IMR-90 (cell line): ENCODE measurements around the gene TCN1. TPM values are rescaled to one million over a fixed set of nuclear protein-coding genes. Genes with fewer than 3 reads are reported as not detected.

ENCODE experiments used
- ATAC-seq: fragments of 200-7000 bp; cut with Tn5 transposase; 2 replicates; pipeline ENCODE4 v1.9.1; 2020; ENCODE audit warnings: low read depth, mild to moderate bottlenecking, moderate library complexity
- BruUV-seq: library from RNA; stranded (reverse); fragments of 400-500 nt; replicated peaks from 2 replicates; lab custom pipeline; 2021; lab: Mats Ljungman, UMichigan
- CTCF ChIA-PET: fragments of 300-600 bp; formaldehyde crosslinking; extraction: SDS; loops from one replicate; lab custom pipeline; 2021; ENCODE audit warnings: antibody characterized with exemption; lab: Yijun Ruan, JAX
- POLR2A ChIA-PET: fragments of 300-600 bp; sonication (Branson Sonifier 250); formaldehyde crosslinking; loops from one replicate; lab custom pipeline; 2022; ENCODE audit warnings: antibody characterized with exemption; ENCODE audit not compliant: unreplicated experiment; lab: Charles Lee
- DNase-seq: peaks from one replicate; pipeline ENCODE4 v3.0.0; 2013
- H2AFZ ChIP-seq: replicated peaks from 2 replicates; pipeline ENCODE3; 2013; ENCODE audit warnings: low read length, mild to moderate bottlenecking; ENCODE audit not compliant: poor library complexity
- H2AK5ac ChIP-seq: 2 replicates; pipeline ENCODE4 v1.6.1; 2013; ENCODE audit warnings: low read depth, low read length, inconsistent platforms
- H2AK9ac ChIP-seq: replicated peaks from 2 replicates; pipeline ENCODE3; 2013; ENCODE audit warnings: mild to moderate bottlenecking, low read depth, low read length, moderate library complexity; ENCODE audit not compliant: poor library complexity
- H2BK120ac ChIP-seq: 2 replicates; pipeline ENCODE4 v1.6.1; 2013; ENCODE audit warnings: low read depth, low read length, inconsistent platforms
- H2BK15ac ChIP-seq: 3 replicates; pipeline ENCODE4 v1.6.1; 2013; ENCODE audit warnings: low read depth, low read length, inconsistent platforms
- H2BK20ac ChIP-seq: 2 replicates; pipeline ENCODE4 v1.6.1; 2013; ENCODE audit warnings: low read depth, mild to moderate bottlenecking, inconsistent platforms, low read length, moderate library complexity
- H2BK5ac ChIP-seq: 2 replicates; pipeline ENCODE4 v1.6.1; 2013; ENCODE audit warnings: mild to moderate bottlenecking, low read depth, low read length, inconsistent platforms; ENCODE audit not compliant: poor library complexity, severe bottlenecking
- H3K14ac ChIP-seq: replicated peaks from 2 replicates; pipeline ENCODE4 v1.6.1; 2013; ENCODE audit warnings: low read depth, low read length, inconsistent platforms
- H3K18ac ChIP-seq: 2 replicates; pipeline ENCODE4 v1.6.1; 2013; ENCODE audit warnings: low read depth, low read length, control low read depth
- H3K23ac ChIP-seq: 2 replicates; pipeline ENCODE4 v1.6.1; 2013; ENCODE audit warnings: low read depth, low read length, inconsistent platforms
- H3K27ac ChIP-seq: 2 replicates; pipeline ENCODE4 v1.5.1; 2013; ENCODE audit warnings: mild to moderate bottlenecking, control low read depth, low read length; ENCODE audit not compliant: insufficient read depth
- H3K27me3 ChIP-seq: 2 replicates; pipeline ENCODE4 v1.6.1; 2013; ENCODE audit warnings: low read length; ENCODE audit not compliant: control insufficient read depth, insufficient read depth
- H3K36me3 ChIP-seq: 2 replicates; pipeline ENCODE4 v1.6.1; 2013; ENCODE audit warnings: low read length, mixed read lengths; ENCODE audit not compliant: control insufficient read depth, insufficient read depth
- H3K4ac ChIP-seq: 2 replicates; pipeline ENCODE4 v1.6.1; 2013; ENCODE audit warnings: low read depth, low read length, inconsistent platforms
- H3K4me1 ChIP-seq: 2 replicates; pipeline ENCODE4 v1.6.1; 2013; ENCODE audit warnings: low read length, mixed read lengths; ENCODE audit not compliant: control insufficient read depth, insufficient read depth
- H3K4me2 ChIP-seq: 2 replicates; pipeline ENCODE4 v1.6.1; 2013; ENCODE audit warnings: low read depth, mild to moderate bottlenecking, control low read depth, low read length, moderate library complexity
- H3K4me3 ChIP-seq: 2 replicates; pipeline ENCODE4 v1.5.1; 2013; ENCODE audit warnings: low read depth, mild to moderate bottlenecking, control low read depth, low read length, moderate library complexity; ENCODE audit not compliant: insufficient read depth
- H3K56ac ChIP-seq: 2 replicates; pipeline ENCODE4 v1.6.1; 2013; ENCODE audit warnings: low read length, inconsistent platforms; ENCODE audit not compliant: insufficient read depth; ENCODE audit errors: extremely low read depth
- H3K79me1 ChIP-seq, 2 experiments: 2 replicates each; pipeline ENCODE4 v1.6.1; 2013; ENCODE audit warnings: low read length in 2 of 2, inconsistent platforms in 1 of 2, low read depth in 1 of 2
- H3K9ac ChIP-seq: 2 replicates; pipeline ENCODE4 v1.6.1; 2013; ENCODE audit warnings: low read depth, low read length, control low read depth
- H3K9me1 ChIP-seq: 2 replicates; pipeline ENCODE4 v1.6.1; 2013; ENCODE audit warnings: low read length, inconsistent platforms; ENCODE audit not compliant: insufficient read depth
- H3K9me3 ChIP-seq: 2 replicates; pipeline ENCODE4 v1.6.1; 2013; ENCODE audit warnings: low read length; ENCODE audit not compliant: control insufficient read depth, insufficient read depth
- H4K20me1 ChIP-seq: 2 replicates; pipeline ENCODE4 v1.6.1; 2013; ENCODE audit warnings: low read length, inconsistent platforms; ENCODE audit not compliant: insufficient read depth
- H4K5ac ChIP-seq: 2 replicates; pipeline ENCODE4 v1.6.1; 2013; ENCODE audit warnings: mild to moderate bottlenecking, low read depth, low read length, control low read depth
- H4K8ac ChIP-seq, 2 experiments: 2 replicates each; pipeline ENCODE4 v1.6.1; 2013; ENCODE audit warnings: low read depth in 2 of 2, low read length in 2 of 2, control low read depth in 1 of 2, inconsistent platforms in 1 of 2
- H4K91ac ChIP-seq: 2 replicates; pipeline ENCODE4 v1.6.1; 2013; ENCODE audit warnings: low read depth, low read length, inconsistent platforms; ENCODE audit not compliant: insufficient read depth
- BHLHE40 ChIP-seq: fragments of 150-350 bp; IDR thresholded peaks from 2 replicates; pipeline ENCODE4 v1.6.1; 2016; ENCODE audit warnings: mild to moderate bottlenecking, low read depth, low read length
- CEBPB ChIP-seq: IDR thresholded peaks from 2 replicates; pipeline ENCODE4 v1.6.1; 2012; ENCODE audit warnings: low read depth, low read length, improper control_type of control experiment
- CHD1 ChIP-seq: IDR thresholded peaks from 2 replicates; pipeline ENCODE4 v1.6.1; 2012; ENCODE audit warnings: low read depth, low read length, improper control_type of control experiment
- FOS ChIP-seq: fragments of 150-350 bp; IDR thresholded peaks from 2 replicates; pipeline ENCODE4 v1.6.1; 2016; ENCODE audit warnings: low read depth, low read length
- MAFK ChIP-seq: IDR thresholded peaks from 2 replicates; pipeline ENCODE4 v1.6.1; 2012; ENCODE audit warnings: low read depth, low read length, improper control_type of control experiment
- MAZ ChIP-seq: IDR thresholded peaks from 2 replicates; pipeline ENCODE4 v1.6.1; 2012; ENCODE audit warnings: low read depth, mild to moderate bottlenecking, low read length, improper control_type of control experiment, moderate library complexity, borderline replicate concordance
- MXI1 ChIP-seq: IDR thresholded peaks from 2 replicates; pipeline ENCODE4 v1.6.1; 2012; ENCODE audit warnings: low read depth, mild to moderate bottlenecking, low read length, moderate library complexity, borderline replicate concordance
- NFE2L2 ChIP-seq: fragments of 150-350 bp; IDR thresholded peaks from 2 replicates; pipeline ENCODE4 v1.6.1; 2016; ENCODE audit warnings: low read depth, mild to moderate bottlenecking, low read length
- POLR2A ChIP-seq: IDR thresholded peaks from 2 replicates; pipeline ENCODE4 v1.6.1; 2012; ENCODE audit warnings: mild to moderate bottlenecking, low read depth, low read length
- RAD21 ChIP-seq: IDR thresholded peaks from 2 replicates; pipeline ENCODE4 v1.6.1; 2012; ENCODE audit warnings: low read length, improper control_type of control experiment
- RCOR1 ChIP-seq: IDR thresholded peaks from 2 replicates; pipeline ENCODE4 v1.6.1; 2012; ENCODE audit warnings: mild to moderate bottlenecking, low read length, improper control_type of control experiment; ENCODE audit not compliant: insufficient replicate concordance
- RFX5 ChIP-seq: IDR thresholded peaks from 2 replicates; pipeline ENCODE4 v1.8.0; 2012; ENCODE audit warnings: low read depth, mild to moderate bottlenecking, low read length, moderate library complexity
- SMC3 ChIP-seq: fragments of 150-350 bp; IDR thresholded peaks from 2 replicates; pipeline ENCODE4 v1.6.1; 2016; ENCODE audit warnings: low read depth, mild to moderate bottlenecking, antibody characterized with exemption, low read length, moderate library complexity
- dilution Hi-C: fragments of 300-500 bp; cut with HindIII; formaldehyde crosslinking; loops from one replicate; pipeline ENCODE4 v1.14.3; 2018; ENCODE audit warnings: low sequenced_read_pairs; ENCODE audit not compliant: unreplicated experiment
- in situ Hi-C: fragments of 300-500 bp; cut with MboI; formaldehyde crosslinking; loops from 3 replicates; pipeline ENCODE4 v1.14.3; 2019; ENCODE audit warnings: low sequenced_read_pairs, inconsistent platforms, mixed read lengths
- intact Hi-C: fragments of 100-400 bp; cut with micrococcal nuclease; formaldehyde crosslinking; loops from 2 replicates; pipeline ENCODE4 v1.10.0; 2022
- polyA plus RNA-seq, 3 experiments: library from polyadenylated mRNA; depleted of rRNA; stranded (reverse); fragments of >200 nt; gene quantifications; 2 replicates each; pipeline ENCODE4 v1.2.3, GENCODE V29; 2012; ENCODE audit warnings: low replicate concordance in 1 of 3
- total RNA-seq: library from RNA; depleted of rRNA; stranded (reverse); fragments of >200 nt; gene quantifications from 2 replicates; pipeline ENCODE4 v1.2.3, GENCODE V29; 2012
- TF ChIP-seq, protein P1 (sequence below): conservative IDR thresholded peaks from 2 replicates; pipeline ENCODE4 v1.5.1; 2012; ENCODE audit warnings: mild to moderate bottlenecking, low read depth, low read length, improper control_type of control experiment
- TF ChIP-seq, protein P2 (sequence below): fragments of 150-350 bp; IDR thresholded peaks from 2 replicates; pipeline ENCODE4 v1.6.1; 2016; ENCODE audit warnings: low read depth, mild to moderate bottlenecking, low read length, moderate library complexity, borderline replicate concordance
- TF ChIP-seq, protein P3 (sequence below): fragments of 150-350 bp; IDR thresholded peaks from 2 replicates; pipeline ENCODE4 v1.6.1; 2017; ENCODE audit warnings: mild to moderate bottlenecking, antibody characterized with exemption, low read length, low read depth

TCN1 gene
- total and polyA plus RNA-seq, 2 of the 4 experiments (the other 2 are of a cell fraction): not detected

DNA sequence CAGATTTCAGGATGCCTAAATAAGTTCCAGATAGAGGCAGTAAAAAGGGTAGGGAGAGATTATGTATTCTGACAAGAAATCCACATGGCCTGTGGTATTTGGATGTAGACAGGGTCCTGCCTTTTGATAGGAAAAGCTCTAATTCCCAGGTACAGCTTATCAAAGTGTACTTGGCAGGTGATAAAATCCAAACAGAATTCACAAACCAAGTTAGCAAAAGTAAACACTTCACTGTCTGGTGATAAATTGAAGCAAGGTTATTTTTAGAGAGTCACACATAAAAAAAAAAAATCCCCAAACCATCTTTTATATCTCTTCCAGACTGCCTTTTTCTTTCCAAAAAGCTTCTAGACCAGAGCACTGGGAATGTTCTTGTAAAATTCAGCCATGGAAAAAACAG lies 26.7 kb downstream of the TCN1 start:
- Histone ChIP-seq H4K5ac (no peak overlapping the region), H3K36me3 (no peaks in the 10 kb centered on the region), H3K18ac (no peak overlapping the region), H2AK5ac (no peak overlapping the region), H4K20me1 (no peaks in the 10 kb centered on the region), H2BK120ac (no peak overlapping the region), H3K4me3 (no peak overlapping the region), H3K27me3 (no peaks in the 10 kb centered on the region), H2BK20ac (no peak overlapping the region), H3K14ac (no peak overlapping the region), H3K9ac (no peak overlapping the region), H3K4me2 (no peak overlapping the region), H2AFZ (no peak overlapping the region), H3K79me1 (no peaks in the 10 kb centered on the region), H3K9me3 (no peaks in the 10 kb centered on the region), H3K4ac (no peak overlapping the region), H3K4me1 (no peaks in the 10 kb centered on the region), H4K91ac (no peak overlapping the region), H2BK5ac (no peak overlapping the region), H3K9me1 (no peaks in the 10 kb centered on the region), H4K8ac (no peak overlapping the region), H3K23ac (no peak overlapping the region), H2BK15ac (no peak overlapping the region), H3K27ac (no peak overlapping the region), H3K56ac (no peak overlapping the region), H2AK9ac (no peak overlapping the region)
- ChIA-PET CTCF (interaction anchor here (0.7 kb wide), 1 partner anchor 79 kb away, joined by 3 read pairs; no protein-coding TSS in a partner anchor), POLR2A (no interaction called here)
- no peak for DNase-seq
- BruUV-seq: no TSS peak
- dilution Hi-C loops: no loop called here
- in situ Hi-C loops: loop anchor here (25.0 kb wide), 1 partner anchor 348 kb away; the partner anchor contains the start of gene MS4A6A
- no peak for TF ChIP-seq CEBPB
- TF ChIP-seq CHD1: no peak
- TF ChIP-seq, protein P1, sequence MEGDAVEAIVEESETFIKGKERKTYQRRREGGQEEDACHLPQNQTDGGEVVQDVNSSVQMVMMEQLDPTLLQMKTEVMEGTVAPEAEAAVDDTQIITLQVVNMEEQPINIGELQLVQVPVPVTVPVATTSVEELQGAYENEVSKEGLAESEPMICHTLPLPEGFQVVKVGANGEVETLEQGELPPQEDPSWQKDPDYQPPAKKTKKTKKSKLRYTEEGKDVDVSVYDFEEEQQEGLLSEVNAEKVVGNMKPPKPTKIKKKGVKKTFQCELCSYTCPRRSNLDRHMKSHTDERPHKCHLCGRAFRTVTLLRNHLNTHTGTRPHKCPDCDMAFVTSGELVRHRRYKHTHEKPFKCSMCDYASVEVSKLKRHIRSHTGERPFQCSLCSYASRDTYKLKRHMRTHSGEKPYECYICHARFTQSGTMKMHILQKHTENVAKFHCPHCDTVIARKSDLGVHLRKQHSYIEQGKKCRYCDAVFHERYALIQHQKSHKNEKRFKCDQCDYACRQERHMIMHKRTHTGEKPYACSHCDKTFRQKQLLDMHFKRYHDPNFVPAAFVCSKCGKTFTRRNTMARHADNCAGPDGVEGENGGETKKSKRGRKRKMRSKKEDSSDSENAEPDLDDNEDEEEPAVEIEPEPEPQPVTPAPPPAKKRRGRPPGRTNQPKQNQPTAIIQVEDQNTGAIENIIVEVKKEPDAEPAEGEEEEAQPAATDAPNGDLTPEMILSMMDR: no peak
- TF ChIP-seq, protein P2, sequence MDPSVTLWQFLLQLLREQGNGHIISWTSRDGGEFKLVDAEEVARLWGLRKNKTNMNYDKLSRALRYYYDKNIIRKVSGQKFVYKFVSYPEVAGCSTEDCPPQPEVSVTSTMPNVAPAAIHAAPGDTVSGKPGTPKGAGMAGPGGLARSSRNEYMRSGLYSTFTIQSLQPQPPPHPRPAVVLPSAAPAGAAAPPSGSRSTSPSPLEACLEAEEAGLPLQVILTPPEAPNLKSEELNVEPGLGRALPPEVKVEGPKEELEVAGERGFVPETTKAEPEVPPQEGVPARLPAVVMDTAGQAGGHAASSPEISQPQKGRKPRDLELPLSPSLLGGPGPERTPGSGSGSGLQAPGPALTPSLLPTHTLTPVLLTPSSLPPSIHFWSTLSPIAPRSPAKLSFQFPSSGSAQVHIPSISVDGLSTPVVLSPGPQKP: no peak
- no peak for TF ChIP-seq RFX5
- TF ChIP-seq POLR2A: no peak
- TF ChIP-seq NFE2L2: no peak
- TF ChIP-seq FOS: no peak
- no peak for TF ChIP-seq MXI1
- TF ChIP-seq, protein P3, sequence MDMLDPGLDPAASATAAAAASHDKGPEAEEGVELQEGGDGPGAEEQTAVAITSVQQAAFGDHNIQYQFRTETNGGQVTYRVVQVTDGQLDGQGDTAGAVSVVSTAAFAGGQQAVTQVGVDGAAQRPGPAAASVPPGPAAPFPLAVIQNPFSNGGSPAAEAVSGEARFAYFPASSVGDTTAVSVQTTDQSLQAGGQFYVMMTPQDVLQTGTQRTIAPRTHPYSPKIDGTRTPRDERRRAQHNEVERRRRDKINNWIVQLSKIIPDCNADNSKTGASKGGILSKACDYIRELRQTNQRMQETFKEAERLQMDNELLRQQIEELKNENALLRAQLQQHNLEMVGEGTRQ: no peak
- TF ChIP-seq RAD21: no peak
- no peak for TF ChIP-seq MAFK
- no peak for TF ChIP-seq MAZ
- no peak for TF ChIP-seq RCOR1
- no peak for TF ChIP-seq BHLHE40
- TF ChIP-seq SMC3: no peak
- intact Hi-C loops: no loop called here
- no peak for ATAC-seq
